Measurements from ENCODE around the gene BEAN1.
"Not testable (repeated sequence)": the region's sequence is repeated elsewhere in the genome, so short reads cannot be mapped to it uniquely, and the experiment has no call there.

Gene BEAN1

DNA sequence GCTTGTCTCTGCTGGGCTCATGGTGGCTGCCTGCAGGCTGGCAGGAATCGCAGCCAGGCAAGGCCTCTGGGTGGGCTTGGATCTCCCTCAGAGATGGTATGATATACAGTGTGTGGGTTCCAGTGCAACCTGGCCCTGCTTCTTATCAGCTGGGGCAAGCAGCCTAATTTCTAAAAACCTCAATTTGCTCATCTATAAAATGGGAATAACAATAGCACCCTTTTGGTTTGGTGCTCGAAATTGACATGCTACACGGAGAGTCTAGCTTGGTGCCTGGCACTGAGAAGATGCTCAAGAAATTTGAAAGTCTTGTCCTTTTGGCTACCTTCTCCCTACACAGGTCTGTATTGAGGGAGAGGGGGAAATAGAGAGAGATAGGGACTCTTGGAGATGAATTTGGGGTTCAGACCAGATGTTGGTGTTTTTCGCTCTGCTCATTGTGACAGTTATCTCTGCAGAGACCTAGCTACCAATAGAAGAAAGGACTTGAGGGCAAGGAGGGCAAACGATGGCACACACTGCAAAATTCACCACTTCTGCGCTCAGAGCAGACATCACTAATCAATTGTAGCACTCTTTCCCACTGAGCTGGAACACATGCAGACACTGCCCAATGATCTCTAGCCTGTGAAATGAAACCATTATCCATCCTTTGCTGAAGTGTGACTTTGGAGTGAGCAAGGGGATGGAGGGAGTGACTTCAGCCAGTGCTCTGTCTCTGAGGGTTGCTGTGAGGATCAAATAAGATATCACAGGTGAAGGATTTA lies 15.6 kb downstream of the BEAN1 start:
- DNase-seq = no peak

GRCh38 chr16:66443269-66443652 lies 16.2 kb downstream of the BEAN1 start:
- no peak for DNase-seq

DNA sequence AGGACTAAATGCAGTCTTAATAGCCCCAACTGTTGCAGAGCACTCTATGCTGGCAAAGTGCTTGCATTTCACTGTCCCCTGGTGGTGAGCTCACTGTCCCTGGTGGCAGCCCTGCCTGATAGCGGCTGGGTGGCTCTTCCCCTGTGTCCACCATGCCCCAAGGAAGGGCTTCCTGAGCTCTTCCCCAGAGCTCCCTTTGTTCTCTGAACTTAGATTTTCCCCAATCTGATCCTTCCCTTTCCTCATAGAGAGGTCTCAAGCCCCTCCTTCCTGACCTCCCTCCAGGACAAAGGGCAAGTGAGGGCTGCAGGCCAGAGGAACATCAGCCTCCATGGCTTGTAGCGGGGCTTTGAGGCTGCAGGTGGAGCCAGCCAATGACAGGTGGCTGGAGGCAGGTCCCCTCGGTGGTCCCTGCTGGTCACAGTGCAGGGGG lies 17.0 kb downstream of the BEAN1 start:
- DNase-seq = no peak

GRCh38 chr16:66446737-66447136 lies 19.6 kb downstream of the BEAN1 start:
- DNase-seq = no peak

DNA sequence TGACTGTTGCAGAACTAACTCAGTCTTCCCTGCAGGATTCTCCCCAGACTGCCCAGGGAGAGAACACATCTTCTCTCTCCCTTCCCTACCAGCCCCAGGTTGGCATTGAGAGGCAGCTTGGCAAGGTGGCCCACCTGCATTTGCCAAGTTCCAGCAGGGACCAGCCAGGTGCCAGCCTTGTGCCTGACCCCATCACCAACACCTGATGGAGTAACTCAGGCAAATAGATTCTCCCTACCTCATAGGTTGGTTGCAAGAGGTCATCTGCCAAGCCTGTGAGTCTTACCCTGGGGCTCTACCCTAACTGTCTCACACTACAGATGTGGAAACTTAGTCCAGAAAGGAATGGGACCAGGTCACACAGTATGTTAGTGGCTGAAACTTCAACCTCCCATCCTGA lies 20.4 kb downstream of the BEAN1 start:
- no peak for DNase-seq

DNA sequence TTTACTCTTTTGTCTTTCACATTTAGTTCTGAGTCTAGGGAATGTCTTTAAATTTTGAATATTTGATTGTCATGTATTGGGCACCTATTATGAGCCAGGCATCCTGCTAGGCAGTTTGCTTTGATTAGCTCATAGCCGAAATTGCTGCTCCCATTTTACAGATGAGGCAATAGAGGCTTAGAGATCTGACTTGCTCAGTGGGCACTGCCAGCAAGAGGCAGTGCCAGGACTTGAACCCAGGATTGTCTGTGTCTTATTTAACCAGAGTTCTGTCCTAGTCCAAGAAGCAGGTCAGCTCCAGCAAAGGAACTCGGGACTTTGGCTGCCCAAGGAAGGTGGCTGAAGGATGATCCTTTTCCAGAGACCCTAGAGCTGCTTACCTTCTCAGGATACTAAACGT lies 24.5 kb downstream of the BEAN1 start:
- no peak for DNase-seq

DNA sequence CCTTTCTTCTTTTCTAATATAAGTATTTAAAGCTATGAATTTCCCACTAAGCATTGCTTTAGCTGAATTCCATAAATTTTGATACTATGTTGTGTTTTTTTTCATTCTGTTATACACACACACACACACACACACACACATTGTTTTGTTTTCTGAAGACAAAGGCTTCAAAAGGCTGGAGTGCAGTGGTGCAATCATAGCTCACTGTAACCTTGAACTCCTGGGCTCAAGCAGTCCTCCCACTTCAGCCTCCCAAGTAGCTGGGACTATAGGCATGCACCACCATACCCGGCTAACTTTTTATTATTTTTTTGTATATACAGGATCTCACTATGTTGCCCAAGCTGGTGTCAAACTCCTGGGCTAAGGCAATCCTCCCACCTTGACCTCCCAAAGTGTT lies 26.1 kb downstream of the BEAN1 start:
- DNase-seq = not testable (repeated sequence)

GRCh38 chr16:66454751-66455150 lies 27.7 kb downstream of the BEAN1 start:
- no peak for DNase-seq

DNA sequence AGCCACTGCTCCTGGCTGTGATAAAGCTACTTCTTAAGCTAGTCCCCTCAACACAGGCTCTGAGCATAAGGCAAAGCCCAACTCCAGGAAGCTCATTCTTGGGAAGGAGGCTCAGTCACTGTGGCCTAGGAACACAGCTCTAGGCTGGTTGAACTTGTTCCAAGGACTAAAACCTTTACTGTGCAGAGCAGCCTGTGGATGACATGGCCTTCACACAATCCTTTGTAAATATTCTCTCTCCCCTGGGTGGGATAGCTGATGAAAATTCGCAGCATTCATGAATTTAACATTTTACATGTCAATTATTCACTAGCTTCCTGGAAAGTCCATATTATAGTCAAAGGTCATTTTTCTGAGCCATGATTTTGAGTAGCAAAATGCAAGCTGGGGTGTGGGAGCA lies 28.9 kb downstream of the BEAN1 start:
- DNase-seq = no peak

- no peak for DNase-seq
These were observed 30.8 kb downstream of the BEAN1 start for GRCh38 chr16:66457888-66458287.

- no peak for DNase-seq
These were observed 31.2 kb downstream of the BEAN1 start for GRCh38 chr16:66458292-66458691.

GRCh38 chr16:66458853-66459252 lies 31.8 kb downstream of the BEAN1 start:
- no peak for DNase-seq

GRCh38 chr16:66459878-66460277 lies 32.8 kb downstream of the BEAN1 start:
- no peak for DNase-seq

DNA sequence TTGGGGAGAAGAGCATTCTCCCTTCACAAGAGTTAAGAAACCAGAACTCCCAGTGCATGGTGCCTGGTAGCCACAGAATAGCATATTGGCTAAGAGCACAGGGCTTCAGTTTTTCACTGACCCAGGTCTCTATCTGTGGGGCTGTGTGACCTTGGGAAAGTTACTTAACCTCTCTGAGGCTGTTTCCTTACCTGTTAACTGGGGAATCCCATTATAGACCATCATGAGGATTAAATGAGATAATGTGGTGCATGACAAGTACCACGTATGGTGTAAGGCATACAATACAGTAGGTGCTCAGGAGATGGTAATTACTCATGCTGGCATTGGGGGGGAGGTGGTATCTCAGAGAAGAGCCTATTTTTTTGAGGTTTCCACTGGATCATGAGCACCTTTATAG lies 33.6 kb downstream of the BEAN1 start:
- no peak for DNase-seq

- DNase-seq = no peak
These were observed 35.8 kb downstream of the BEAN1 start for GRCh38 chr16:66462912-66463311.

GRCh38 chr16:66465946-66466345 lies 38.9 kb downstream of the BEAN1 start:
- not testable (repeated sequence) for DNase-seq

GRCh38 chr16:66466636-66467035 lies 39.5 kb downstream of the BEAN1 start:
- DNase-seq = not testable (repeated sequence)

- DNase-seq = no peak
These were observed 40.5 kb downstream of the BEAN1 start for GRCh38 chr16:66467611-66468010.

- DNase-seq = no peak
These were observed 41.3 kb downstream of the BEAN1 start for GRCh38 chr16:66468321-66468965.

- DNase-seq = no peak
These were observed 42.3 kb downstream of the BEAN1 start for GRCh38 chr16:66469291-66469946.

- DNase-seq = no peak
These were observed 43.0 kb downstream of the BEAN1 start for GRCh38 chr16:66469947-66470546.

GRCh38 chr16:66470556-66470955 lies 43.5 kb downstream of the BEAN1 start:
- DNase-seq = no peak

- DNase-seq = no peak
These were observed 44.2 kb downstream of the BEAN1 start for GRCh38 chr16:66471264-66471663.

Measured in GDM1 (cell line).